IMR-90 (cell line): ENCODE data around the gene ANO9. TPM values are rescaled to one million over a fixed set of nuclear protein-coding genes. Genes with fewer than 3 reads are reported as not detected.

ENCODE experiments used
- ATAC-seq: fragments of 200-7000 bp; cut with Tn5 transposase; 2 replicates; pipeline ENCODE4 v1.9.1; 2020; ENCODE audit warnings: low read depth, mild to moderate bottlenecking, moderate library complexity
- BruUV-seq: library from RNA; stranded (reverse); fragments of 400-500 nt; replicated peaks from 2 replicates; lab custom pipeline; 2021; lab: Mats Ljungman, UMichigan
- CTCF ChIA-PET: fragments of 300-600 bp; formaldehyde crosslinking; extraction: SDS; loops from one replicate; lab custom pipeline; 2021; ENCODE audit warnings: antibody characterized with exemption; lab: Yijun Ruan, JAX
- POLR2A ChIA-PET: fragments of 300-600 bp; sonication (Branson Sonifier 250); formaldehyde crosslinking; loops from one replicate; lab custom pipeline; 2022; ENCODE audit warnings: antibody characterized with exemption; ENCODE audit not compliant: unreplicated experiment; lab: Charles Lee
- DNase-seq: peaks from one replicate; pipeline ENCODE4 v3.0.0; 2013
- H2AFZ ChIP-seq: replicated peaks from 2 replicates; pipeline ENCODE3; 2013; ENCODE audit warnings: low read length, mild to moderate bottlenecking; ENCODE audit not compliant: poor library complexity
- H2AK5ac ChIP-seq: 2 replicates; pipeline ENCODE4 v1.6.1; 2013; ENCODE audit warnings: low read depth, low read length, inconsistent platforms
- H2AK9ac ChIP-seq: replicated peaks from 2 replicates; pipeline ENCODE3; 2013; ENCODE audit warnings: mild to moderate bottlenecking, low read depth, low read length, moderate library complexity; ENCODE audit not compliant: poor library complexity
- H2BK120ac ChIP-seq: 2 replicates; pipeline ENCODE4 v1.6.1; 2013; ENCODE audit warnings: low read depth, low read length, inconsistent platforms
- H2BK15ac ChIP-seq: 3 replicates; pipeline ENCODE4 v1.6.1; 2013; ENCODE audit warnings: low read depth, low read length, inconsistent platforms
- H2BK20ac ChIP-seq: 2 replicates; pipeline ENCODE4 v1.6.1; 2013; ENCODE audit warnings: low read depth, mild to moderate bottlenecking, inconsistent platforms, low read length, moderate library complexity
- H2BK5ac ChIP-seq: 2 replicates; pipeline ENCODE4 v1.6.1; 2013; ENCODE audit warnings: mild to moderate bottlenecking, low read depth, low read length, inconsistent platforms; ENCODE audit not compliant: poor library complexity, severe bottlenecking
- H3K14ac ChIP-seq: replicated peaks from 2 replicates; pipeline ENCODE4 v1.6.1; 2013; ENCODE audit warnings: low read depth, low read length, inconsistent platforms
- H3K18ac ChIP-seq: 2 replicates; pipeline ENCODE4 v1.6.1; 2013; ENCODE audit warnings: low read depth, low read length, control low read depth
- H3K23ac ChIP-seq: 2 replicates; pipeline ENCODE4 v1.6.1; 2013; ENCODE audit warnings: low read depth, low read length, inconsistent platforms
- H3K27ac ChIP-seq: 2 replicates; pipeline ENCODE4 v1.5.1; 2013; ENCODE audit warnings: mild to moderate bottlenecking, control low read depth, low read length; ENCODE audit not compliant: insufficient read depth
- H3K27me3 ChIP-seq: 2 replicates; pipeline ENCODE4 v1.6.1; 2013; ENCODE audit warnings: low read length; ENCODE audit not compliant: control insufficient read depth, insufficient read depth
- H3K36me3 ChIP-seq: 2 replicates; pipeline ENCODE4 v1.6.1; 2013; ENCODE audit warnings: low read length, mixed read lengths; ENCODE audit not compliant: control insufficient read depth, insufficient read depth
- H3K4ac ChIP-seq: 2 replicates; pipeline ENCODE4 v1.6.1; 2013; ENCODE audit warnings: low read depth, low read length, inconsistent platforms
- H3K4me1 ChIP-seq: 2 replicates; pipeline ENCODE4 v1.6.1; 2013; ENCODE audit warnings: low read length, mixed read lengths; ENCODE audit not compliant: control insufficient read depth, insufficient read depth
- H3K4me2 ChIP-seq: 2 replicates; pipeline ENCODE4 v1.6.1; 2013; ENCODE audit warnings: low read depth, mild to moderate bottlenecking, control low read depth, low read length, moderate library complexity
- H3K4me3 ChIP-seq: 2 replicates; pipeline ENCODE4 v1.5.1; 2013; ENCODE audit warnings: low read depth, mild to moderate bottlenecking, control low read depth, low read length, moderate library complexity; ENCODE audit not compliant: insufficient read depth
- H3K56ac ChIP-seq: 2 replicates; pipeline ENCODE4 v1.6.1; 2013; ENCODE audit warnings: low read length, inconsistent platforms; ENCODE audit not compliant: insufficient read depth; ENCODE audit errors: extremely low read depth
- H3K79me1 ChIP-seq, 2 experiments: 2 replicates each; pipeline ENCODE4 v1.6.1; 2013; ENCODE audit warnings: low read length in 2 of 2, inconsistent platforms in 1 of 2, low read depth in 1 of 2
- H3K9ac ChIP-seq: 2 replicates; pipeline ENCODE4 v1.6.1; 2013; ENCODE audit warnings: low read depth, low read length, control low read depth
- H3K9me1 ChIP-seq: 2 replicates; pipeline ENCODE4 v1.6.1; 2013; ENCODE audit warnings: low read length, inconsistent platforms; ENCODE audit not compliant: insufficient read depth
- H3K9me3 ChIP-seq: 2 replicates; pipeline ENCODE4 v1.6.1; 2013; ENCODE audit warnings: low read length; ENCODE audit not compliant: control insufficient read depth, insufficient read depth
- H4K20me1 ChIP-seq: 2 replicates; pipeline ENCODE4 v1.6.1; 2013; ENCODE audit warnings: low read length, inconsistent platforms; ENCODE audit not compliant: insufficient read depth
- H4K5ac ChIP-seq: 2 replicates; pipeline ENCODE4 v1.6.1; 2013; ENCODE audit warnings: mild to moderate bottlenecking, low read depth, low read length, control low read depth
- H4K8ac ChIP-seq, 2 experiments: 2 replicates each; pipeline ENCODE4 v1.6.1; 2013; ENCODE audit warnings: low read depth in 2 of 2, low read length in 2 of 2, control low read depth in 1 of 2, inconsistent platforms in 1 of 2
- H4K91ac ChIP-seq: 2 replicates; pipeline ENCODE4 v1.6.1; 2013; ENCODE audit warnings: low read depth, low read length, inconsistent platforms; ENCODE audit not compliant: insufficient read depth
- FOS ChIP-seq: fragments of 150-350 bp; IDR thresholded peaks from 2 replicates; pipeline ENCODE4 v1.6.1; 2016; ENCODE audit warnings: low read depth, low read length
- RAD21 ChIP-seq: IDR thresholded peaks from 2 replicates; pipeline ENCODE4 v1.6.1; 2012; ENCODE audit warnings: low read length, improper control_type of control experiment
- WGBS, 2 experiments: methylation state at CpG; one replicate each; pipeline versions ENCODE4 v1.1.5 to v1.1.7; 2013; ENCODE audit warnings: missing lambda C conversion rate in 2 of 2; ENCODE audit not compliant: insufficient read length in 1 of 2; ENCODE audit errors: extremely low coverage in 2 of 2; 5-methylcytosine and 5-hydroxymethylcytosine counted together
- dilution Hi-C: fragments of 300-500 bp; cut with HindIII; formaldehyde crosslinking; loops from one replicate; pipeline ENCODE4 v1.14.3; 2018; ENCODE audit warnings: low sequenced_read_pairs; ENCODE audit not compliant: unreplicated experiment
- in situ Hi-C: fragments of 300-500 bp; cut with MboI; formaldehyde crosslinking; loops from 3 replicates; pipeline ENCODE4 v1.14.3; 2019; ENCODE audit warnings: low sequenced_read_pairs, inconsistent platforms, mixed read lengths
- intact Hi-C: fragments of 100-400 bp; cut with micrococcal nuclease; formaldehyde crosslinking; loops from 2 replicates; pipeline ENCODE4 v1.10.0; 2022
- polyA plus RNA-seq, 3 experiments: library from polyadenylated mRNA; depleted of rRNA; stranded (reverse); fragments of >200 nt; gene quantifications; 2 replicates each; pipeline ENCODE4 v1.2.3, GENCODE V29; 2012; ENCODE audit warnings: low replicate concordance in 1 of 3
- total RNA-seq: library from RNA; depleted of rRNA; stranded (reverse); fragments of >200 nt; gene quantifications from 2 replicates; pipeline ENCODE4 v1.2.3, GENCODE V29; 2012
- TF ChIP-seq, protein P1 (sequence below): fragments of 150-350 bp; IDR thresholded peaks from 2 replicates; pipeline ENCODE4 v1.6.1; 2017; ENCODE audit warnings: mild to moderate bottlenecking, antibody characterized with exemption, low read length, low read depth

ANO9 gene
- total and polyA plus RNA-seq, 2 of the 4 experiments (the other 2 are of a cell fraction), result not detected

DNA sequence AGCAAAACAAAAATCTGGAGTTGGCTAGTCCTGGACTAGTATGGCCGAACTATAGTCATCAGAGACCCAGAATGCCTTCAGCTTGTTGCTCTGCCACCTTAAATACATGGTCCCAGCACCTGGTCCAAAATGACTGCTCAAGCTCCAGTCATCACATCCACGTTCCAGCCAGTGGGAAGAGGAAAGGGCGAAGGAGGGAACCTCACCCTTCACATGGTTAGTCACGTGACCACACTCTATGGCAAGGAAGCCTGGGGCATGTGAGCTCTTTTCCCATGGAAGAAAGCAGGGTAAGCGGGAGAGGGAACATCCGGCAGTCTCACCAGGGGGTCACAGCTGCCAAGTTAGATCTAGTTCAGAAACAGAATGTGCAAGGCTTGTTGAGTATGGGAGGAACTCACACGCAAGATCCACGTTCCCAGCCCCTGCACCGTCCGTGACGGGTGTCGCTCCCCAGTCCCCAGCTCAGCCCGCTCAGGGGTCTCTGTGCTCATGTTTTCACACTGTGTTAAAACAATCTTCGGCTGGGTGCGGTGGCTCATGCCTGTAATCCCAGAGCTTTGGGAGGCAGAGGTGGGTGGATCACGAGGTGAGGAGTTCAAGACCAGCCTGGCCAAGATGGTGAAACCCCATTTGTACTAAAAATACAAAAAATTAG is 1.9 kb upstream of the ANO9 start:
- Histone ChIP-seq H3K27ac (no peak overlapping the region), H2AK5ac (no peak overlapping the region), H2BK20ac (no peak overlapping the region), H3K36me3 (no peaks in the 10 kb centered on the region), H4K8ac (no peak overlapping the region), H3K4me1 (peaks cover 3% of the 10 kb centered on the region; the same call in 1 of the 2 replicates), H3K4ac (no peak overlapping the region), H2BK120ac (no peak overlapping the region), H2BK15ac (no peak overlapping the region), H3K4me2 (no peak overlapping the region), H2AK9ac (peak overlapping the region; percentile 28), H4K20me1 (no peaks in the 10 kb centered on the region), H3K23ac (no peak overlapping the region), H3K56ac (no peak overlapping the region), H4K91ac (no peak overlapping the region), H3K9me3 (no peaks in the 10 kb centered on the region), H2AFZ (no peak overlapping the region), H3K27me3 (peaks cover 28% of the 10 kb centered on the region; the same call in 1 of the 2 replicates), H2BK5ac (no peak overlapping the region), H3K14ac (no peak overlapping the region), H3K79me1 (no peaks in the 10 kb centered on the region; a peak in 1 of 4 replicates), H3K9ac (no peak overlapping the region), H4K5ac (no peak overlapping the region), H3K9me1 (no peaks in the 10 kb centered on the region), H3K18ac (no peak overlapping the region), H3K4me3 (no peak overlapping the region)
- intact Hi-C loops (loop anchor here (10.0 kb wide), 1 partner anchor 79 kb away; the partner anchor contains the start of gene B4GALNT4), dilution Hi-C loops (no loop called here), in situ Hi-C loops (no loop called here)
- 86% methylated on average over 10 of the region's 16 CpGs; no CpG with 5 or more reads in 1 of the 2 experiments for WGBS, 2 experiments
- DNase-seq, result peak; percentile 12
- TF ChIP-seq, protein P1, sequence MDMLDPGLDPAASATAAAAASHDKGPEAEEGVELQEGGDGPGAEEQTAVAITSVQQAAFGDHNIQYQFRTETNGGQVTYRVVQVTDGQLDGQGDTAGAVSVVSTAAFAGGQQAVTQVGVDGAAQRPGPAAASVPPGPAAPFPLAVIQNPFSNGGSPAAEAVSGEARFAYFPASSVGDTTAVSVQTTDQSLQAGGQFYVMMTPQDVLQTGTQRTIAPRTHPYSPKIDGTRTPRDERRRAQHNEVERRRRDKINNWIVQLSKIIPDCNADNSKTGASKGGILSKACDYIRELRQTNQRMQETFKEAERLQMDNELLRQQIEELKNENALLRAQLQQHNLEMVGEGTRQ, result peak; percentile 71
- TF ChIP-seq FOS (no peak), RAD21 (no peak)
- no TSS peak for BruUV-seq
- POLR2A ChIA-PET, result no interaction called here
- no peak for ATAC-seq
- CTCF ChIA-PET, result no interaction called here
